HG03521 (cell line): Measurements from ENCODE around the gene ALKBH6.
"Not testable (repeated sequence)": the region's sequence is repeated elsewhere in the genome, so short reads cannot be mapped to it uniquely, and the experiment has no call there.

Experiments used
- ATAC-seq: cut with Tn5 transposase; IDR thresholded peaks from one replicate; pipeline ENCODE4 v1.9.1; 2021; ENCODE audit warnings: mild to moderate bottlenecking, moderate library complexity; ENCODE audit not compliant: unreplicated experiment

The ALKBH6 gene

GRCh38 chr19:35993923-35994598 lies 20.0 kb downstream of the ALKBH6 start:
- ATAC-seq, result no peak

DNA sequence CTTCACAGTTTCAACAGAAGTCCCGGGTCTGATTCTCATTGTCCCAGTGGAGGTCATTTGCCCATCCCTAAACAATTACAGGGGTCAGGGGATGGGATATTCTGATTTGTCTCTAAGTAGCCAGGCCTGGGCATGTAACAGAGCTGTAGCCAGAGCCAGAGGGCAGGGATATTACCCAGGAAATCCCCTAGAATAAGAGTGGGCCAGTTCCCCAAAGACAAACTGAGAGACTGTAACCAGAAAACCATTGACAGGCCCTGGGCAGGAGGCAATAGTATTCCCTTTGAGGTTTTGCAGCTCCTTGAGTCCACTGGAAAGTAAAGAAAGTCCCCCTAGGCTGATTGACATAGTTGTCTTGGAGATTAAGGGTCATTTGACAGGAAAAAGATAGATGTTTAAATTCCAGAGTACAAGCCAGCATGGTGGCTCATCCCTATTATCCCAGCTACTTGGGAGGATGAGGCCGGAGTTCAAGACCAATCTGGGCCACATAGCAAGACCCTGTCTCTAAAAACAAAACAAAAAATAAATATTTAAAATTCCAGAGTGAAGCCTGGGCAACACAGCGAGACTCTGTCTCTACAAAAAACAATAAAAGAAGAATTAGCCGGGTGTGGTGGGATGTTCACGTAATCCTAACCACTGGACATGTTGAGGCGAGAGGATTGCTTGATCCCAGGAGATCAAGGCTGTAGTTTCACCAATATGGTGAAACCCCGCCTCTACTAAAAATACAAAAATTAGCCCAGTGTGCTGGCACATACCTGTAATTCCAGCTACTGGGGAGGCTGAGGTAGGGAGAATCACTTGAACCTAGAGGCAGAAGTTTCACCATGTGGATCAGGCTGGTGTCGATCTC lies 20.9 kb downstream of the ALKBH6 start:
- no peak for ATAC-seq

DNA sequence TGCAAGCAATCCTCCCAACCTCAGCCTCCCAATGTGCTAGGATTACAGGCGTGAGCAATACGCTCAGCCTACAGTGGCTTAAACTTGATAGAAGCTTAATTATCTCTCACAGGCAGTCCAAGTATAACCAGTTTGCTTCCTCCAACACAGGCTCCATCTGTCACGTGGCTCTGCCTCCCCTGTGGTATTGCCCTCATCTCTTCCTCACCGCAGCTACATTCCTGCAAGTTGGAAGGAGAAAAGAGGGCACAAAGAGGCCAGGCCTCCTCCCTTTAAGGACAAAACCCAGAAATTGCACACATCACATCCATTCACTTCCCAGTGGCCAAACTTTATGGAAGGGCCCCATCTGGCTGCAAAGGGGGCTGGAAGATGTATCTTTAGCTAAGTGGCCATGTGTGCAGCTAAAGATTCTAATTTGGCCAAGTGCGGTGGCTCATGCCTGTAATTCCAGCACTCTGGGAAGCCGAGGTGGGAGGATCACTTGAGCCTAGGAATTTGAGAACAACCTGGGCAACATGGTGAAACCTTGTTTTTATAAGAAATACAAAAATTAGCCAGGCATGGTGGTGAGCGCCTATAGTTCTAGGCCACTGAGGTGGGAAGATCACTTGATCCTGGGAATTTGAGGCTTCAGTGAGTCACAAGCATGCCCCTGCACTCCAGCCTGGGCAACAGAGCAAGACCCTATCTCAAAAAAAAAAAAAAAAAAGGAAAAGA lies 22.1 kb downstream of the ALKBH6 start:
- no peak for ATAC-seq

GRCh38 chr19:35990771-35991730 lies 23.0 kb downstream of the ALKBH6 start:
- no peak for ATAC-seq

DNA sequence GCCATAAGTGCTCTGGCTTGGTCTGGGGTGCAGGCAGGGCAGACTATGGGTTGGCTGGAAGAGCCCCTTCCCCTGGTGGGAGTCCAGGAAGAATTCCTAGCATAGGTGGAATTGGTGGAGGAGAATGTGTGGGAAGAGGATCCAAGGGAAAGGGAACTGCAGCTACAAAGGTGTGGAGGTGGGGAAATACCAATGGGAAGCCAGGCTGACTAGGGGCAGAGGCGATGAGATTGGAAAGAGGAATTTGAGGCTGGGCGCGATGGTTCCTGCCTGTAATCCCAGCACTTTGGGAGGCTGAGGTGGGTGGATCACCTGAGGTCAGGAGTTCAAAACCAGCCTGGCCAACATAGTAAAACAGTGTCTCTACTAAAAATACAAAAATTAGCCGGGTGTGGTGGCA lies 23.9 kb downstream of the ALKBH6 start:
- no peak for ATAC-seq

GRCh38 chr19:35988824-35989223 lies 25.2 kb downstream of the ALKBH6 start:
- ATAC-seq, result no peak

GRCh38 chr19:35987571-35987896 lies 26.5 kb downstream of the ALKBH6 start:
- ATAC-seq, result no peak

GRCh38 chr19:35986664-35987570 lies 27.1 kb downstream of the ALKBH6 start:
- ATAC-seq, result no peak

GRCh38 chr19:35986111-35986510 lies 27.9 kb downstream of the ALKBH6 start:
- ATAC-seq, result no peak

GRCh38 chr19:35983177-35983576 lies 30.8 kb downstream of the ALKBH6 start:
- no peak for ATAC-seq

DNA sequence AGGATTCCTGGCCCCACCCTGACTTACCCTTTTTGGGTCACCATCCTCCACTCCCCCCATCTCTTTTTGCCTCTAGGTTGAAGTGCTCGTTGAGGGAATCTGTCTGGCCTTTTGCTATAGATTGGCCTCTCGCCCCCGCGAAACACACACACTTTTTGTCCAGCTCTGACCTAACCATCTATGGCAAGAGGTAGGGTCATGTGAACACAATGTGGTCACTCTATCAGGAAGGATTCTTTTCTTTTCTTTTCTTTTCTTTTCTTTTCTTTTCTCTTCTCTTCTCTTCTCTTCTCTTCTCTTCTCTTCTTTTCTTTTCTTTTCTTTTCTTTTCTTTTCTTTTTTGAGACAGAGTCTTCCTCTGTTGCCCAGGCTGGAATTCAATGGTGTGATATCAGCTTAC lies 33.0 kb downstream of the ALKBH6 start:
- not testable (repeated sequence) for ATAC-seq

DNA sequence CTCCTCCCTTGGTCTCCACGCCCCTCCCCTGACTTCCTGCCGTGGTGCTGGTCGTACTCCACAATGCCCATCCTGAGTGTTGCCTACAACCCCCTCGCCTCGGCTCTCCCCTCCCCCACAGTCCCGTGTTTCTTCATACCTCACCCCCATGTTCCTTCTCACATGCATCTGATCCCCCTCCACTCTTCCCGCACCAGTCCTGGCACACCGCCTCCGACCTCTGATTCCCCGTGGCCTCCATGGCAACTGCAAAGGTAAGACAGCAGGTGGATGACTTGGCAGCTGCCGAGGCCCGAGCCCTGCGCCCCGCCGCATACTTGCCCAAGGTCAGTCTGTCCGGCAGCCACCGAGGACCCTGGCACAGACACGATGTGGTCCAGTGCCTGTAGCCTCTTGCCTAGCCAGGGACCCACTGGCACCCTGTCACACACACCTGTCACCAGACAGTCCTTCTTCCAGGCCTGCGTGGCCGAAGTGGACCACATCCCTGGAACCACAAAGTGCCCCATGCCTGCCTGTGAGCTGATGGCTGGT lies 35.1 kb downstream of the ALKBH6 start:
- no peak for ATAC-seq

- ATAC-seq, result no peak
Measured at GRCh38 chr19:35978271-35978670, 35.7 kb downstream of the ALKBH6 start.

DNA sequence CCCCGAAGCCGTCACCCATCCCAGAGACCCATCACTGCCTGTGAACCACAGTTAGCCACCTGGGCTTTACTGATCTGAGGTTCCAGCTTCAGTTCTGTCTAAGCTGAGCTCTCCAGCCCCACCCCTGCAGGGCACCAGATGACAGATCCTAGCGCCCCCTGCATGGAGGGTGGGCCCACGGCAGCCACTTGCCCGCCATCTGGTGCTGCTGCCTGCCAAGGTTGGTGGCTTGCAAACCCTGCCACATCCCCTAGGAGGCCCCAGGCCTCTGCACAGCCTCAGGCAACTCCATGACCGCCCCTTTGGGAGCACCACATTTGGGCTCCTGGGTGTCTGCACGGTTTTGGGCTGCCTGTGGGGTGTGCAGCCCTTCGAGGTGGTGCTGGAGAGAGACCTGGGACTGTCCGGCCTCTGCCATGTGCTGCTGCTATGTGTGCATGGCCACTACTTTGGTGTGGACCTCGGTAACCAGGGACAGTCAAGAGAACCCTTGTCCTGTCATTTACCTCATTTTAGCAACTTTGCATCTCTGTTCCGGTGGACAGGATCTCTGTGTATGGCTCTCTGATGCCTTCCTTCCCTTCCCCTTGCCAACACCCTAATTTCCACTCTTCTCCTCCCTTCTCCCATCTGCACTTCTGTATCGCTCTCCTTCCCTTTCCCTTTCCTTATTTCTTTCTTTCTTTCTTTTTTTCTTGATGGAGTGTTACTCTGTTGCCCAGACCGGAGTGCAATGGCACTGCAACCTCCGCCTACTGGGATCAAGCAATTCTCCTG lies 36.4 kb downstream of the ALKBH6 start:
- ATAC-seq, result no peak

GRCh38 chr19:35975608-35976214 lies 38.3 kb downstream of the ALKBH6 start:
- ATAC-seq, result no peak

DNA sequence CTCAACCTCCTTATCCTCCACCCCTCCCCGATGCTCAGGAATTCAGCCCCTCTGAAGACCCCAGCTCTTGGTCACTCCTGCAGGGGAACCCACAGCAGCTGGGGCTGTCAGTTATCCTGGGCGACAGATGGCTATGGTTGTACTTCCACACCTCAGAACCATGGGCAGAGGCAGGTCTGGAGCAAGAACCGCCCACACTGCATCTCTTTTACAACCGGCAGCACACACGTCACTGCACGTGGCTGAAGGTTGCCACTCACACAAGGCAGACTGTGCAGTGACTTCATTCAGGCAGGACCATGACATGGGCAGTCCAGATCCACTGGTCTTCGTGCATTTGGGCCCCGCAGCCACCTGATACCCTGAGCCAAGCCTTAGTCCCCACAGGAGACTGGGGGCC lies 40.5 kb downstream of the ALKBH6 start:
- no peak for ATAC-seq

- ATAC-seq, result no peak
Measured at GRCh38 chr19:35966771-35967170, 47.2 kb downstream of the ALKBH6 start.

DNA sequence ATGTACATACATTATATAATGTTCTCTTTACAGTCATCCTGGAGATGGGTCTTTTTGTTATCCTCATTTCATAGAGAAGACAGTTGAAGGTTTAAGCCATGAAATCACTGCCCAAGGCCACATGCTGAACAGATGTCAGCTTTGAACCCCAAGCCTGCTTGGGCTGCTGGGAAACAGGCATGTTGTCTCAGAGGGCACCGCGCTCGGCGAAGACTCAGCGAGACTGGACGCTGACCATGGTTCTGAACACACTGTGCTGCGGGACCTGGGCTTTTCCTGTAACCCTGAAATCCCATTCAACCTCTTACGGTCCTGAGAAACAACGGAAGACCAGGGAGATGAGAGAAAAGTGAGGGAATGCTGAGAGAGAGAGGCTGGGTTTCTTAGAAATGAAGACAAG lies 50.5 kb downstream of the ALKBH6 start:
- ATAC-seq, result no peak
